ENCODE measurements around the gene ACSL3.

The ACSL3 gene

GRCh38 chr2:222883420-222883819, 22.6 kb downstream of the ACSL3 start:
- no peak for DNase-seq

GRCh38 chr2:222884114-222884771, 23.4 kb downstream of the ACSL3 start:
- no peak for DNase-seq

GRCh38 chr2:222884805-222885424, 24.1 kb downstream of the ACSL3 start:
- no peak for DNase-seq

GRCh38 chr2:222887124-222887523, 26.3 kb downstream of the ACSL3 start:
- DNase-seq, result no peak

GRCh38 chr2:222888716-222889115, 27.9 kb downstream of the ACSL3 start:
- DNase-seq, result no peak

- no peak for DNase-seq
These were observed 31.1 kb downstream of the ACSL3 start for GRCh38 chr2:222891890-222892289.

GRCh38 chr2:222892321-222892720, 31.5 kb downstream of the ACSL3 start:
- no peak for DNase-seq

GRCh38 chr2:222892761-222893160, 31.9 kb downstream of the ACSL3 start:
- DNase-seq, result no peak

GRCh38 chr2:222893716-222894115, 32.9 kb downstream of the ACSL3 start:
- no peak for DNase-seq

- no peak for DNase-seq
These were observed 34.3 kb downstream of the ACSL3 start for GRCh38 chr2:222895144-222895543.

GRCh38 chr2:222897898-222898297, 37.1 kb downstream of the ACSL3 start:
- DNase-seq, result no peak

GRCh38 chr2:222899413-222900181, 38.8 kb downstream of the ACSL3 start:
- DNase-seq, result no peak

GRCh38 chr2:222900354-222900753, 39.5 kb downstream of the ACSL3 start:
- no peak for DNase-seq

GRCh38 chr2:222902660-222903059, 41.8 kb downstream of the ACSL3 start:
- DNase-seq, result no peak

- peak in 1 of 4 experiments; percentile 1 for DNase-seq
These were observed 42.7 kb downstream of the ACSL3 start for GRCh38 chr2:222903234-222904220.

- no peak for DNase-seq
These were observed 43.9 kb downstream of the ACSL3 start for GRCh38 chr2:222904557-222905258.

- DNase-seq, result no peak
These were observed 46.2 kb downstream of the ACSL3 start for GRCh38 chr2:222907048-222907447.

GRCh38 chr2:222907790-222908441, 47.1 kb downstream of the ACSL3 start:
- no peak for DNase-seq

GRCh38 chr2:222909286-222909685, 48.5 kb downstream of the ACSL3 start:
- no peak for DNase-seq

- DNase-seq, result no peak
These were observed 51.3 kb downstream of the ACSL3 start for GRCh38 chr2:222912117-222912516.

- no peak for DNase-seq
These were observed 51.9 kb downstream of the ACSL3 start for GRCh38 chr2:222912776-222913175.

Data from activated naive CD4-positive, alpha-beta T cell (primary cell).